Measurements from ENCODE around the gene GNA12.

GRCh38 chr7:2732388-2732787 is 111.7 kb downstream of the GNA12 start:
- TF ChIP-seq SP1 (IDR thresholded peaks at IDR 0.05) (no peak), FOXA1 (IDR thresholded peaks at IDR 0.05) (no peak), EGR1 (IDR thresholded peaks at IDR 0.05; ENCODE audit: low read depth in 2 of 2) (no peak), GABPA (IDR thresholded peaks at IDR 0.05 in 1 of 2, conservative IDR thresholded peaks at IDR 0.05 in 1 of 2) (no peak), YY1 (IDR thresholded peaks at IDR 0.05) (no peak), TAF1 (conservative IDR thresholded peaks at IDR 0.05) (no peak), NR2F2 (IDR thresholded peaks at IDR 0.05) (no peak), HNF4A (conservative IDR thresholded peaks at IDR 0.05) (no peak), RAD21 (IDR thresholded peaks at IDR 0.05) (no peak)
- TF ChIP-seq, protein P1, sequence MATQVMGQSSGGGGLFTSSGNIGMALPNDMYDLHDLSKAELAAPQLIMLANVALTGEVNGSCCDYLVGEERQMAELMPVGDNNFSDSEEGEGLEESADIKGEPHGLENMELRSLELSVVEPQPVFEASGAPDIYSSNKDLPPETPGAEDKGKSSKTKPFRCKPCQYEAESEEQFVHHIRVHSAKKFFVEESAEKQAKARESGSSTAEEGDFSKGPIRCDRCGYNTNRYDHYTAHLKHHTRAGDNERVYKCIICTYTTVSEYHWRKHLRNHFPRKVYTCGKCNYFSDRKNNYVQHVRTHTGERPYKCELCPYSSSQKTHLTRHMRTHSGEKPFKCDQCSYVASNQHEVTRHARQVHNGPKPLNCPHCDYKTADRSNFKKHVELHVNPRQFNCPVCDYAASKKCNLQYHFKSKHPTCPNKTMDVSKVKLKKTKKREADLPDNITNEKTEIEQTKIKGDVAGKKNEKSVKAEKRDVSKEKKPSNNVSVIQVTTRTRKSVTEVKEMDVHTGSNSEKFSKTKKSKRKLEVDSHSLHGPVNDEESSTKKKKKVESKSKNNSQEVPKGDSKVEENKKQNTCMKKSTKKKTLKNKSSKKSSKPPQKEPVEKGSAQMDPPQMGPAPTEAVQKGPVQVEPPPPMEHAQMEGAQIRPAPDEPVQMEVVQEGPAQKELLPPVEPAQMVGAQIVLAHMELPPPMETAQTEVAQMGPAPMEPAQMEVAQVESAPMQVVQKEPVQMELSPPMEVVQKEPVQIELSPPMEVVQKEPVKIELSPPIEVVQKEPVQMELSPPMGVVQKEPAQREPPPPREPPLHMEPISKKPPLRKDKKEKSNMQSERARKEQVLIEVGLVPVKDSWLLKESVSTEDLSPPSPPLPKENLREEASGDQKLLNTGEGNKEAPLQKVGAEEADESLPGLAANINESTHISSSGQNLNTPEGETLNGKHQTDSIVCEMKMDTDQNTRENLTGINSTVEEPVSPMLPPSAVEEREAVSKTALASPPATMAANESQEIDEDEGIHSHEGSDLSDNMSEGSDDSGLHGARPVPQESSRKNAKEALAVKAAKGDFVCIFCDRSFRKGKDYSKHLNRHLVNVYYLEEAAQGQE (IDR thresholded peaks at IDR 0.05) = no peak
- TF ChIP-seq, protein P2, sequence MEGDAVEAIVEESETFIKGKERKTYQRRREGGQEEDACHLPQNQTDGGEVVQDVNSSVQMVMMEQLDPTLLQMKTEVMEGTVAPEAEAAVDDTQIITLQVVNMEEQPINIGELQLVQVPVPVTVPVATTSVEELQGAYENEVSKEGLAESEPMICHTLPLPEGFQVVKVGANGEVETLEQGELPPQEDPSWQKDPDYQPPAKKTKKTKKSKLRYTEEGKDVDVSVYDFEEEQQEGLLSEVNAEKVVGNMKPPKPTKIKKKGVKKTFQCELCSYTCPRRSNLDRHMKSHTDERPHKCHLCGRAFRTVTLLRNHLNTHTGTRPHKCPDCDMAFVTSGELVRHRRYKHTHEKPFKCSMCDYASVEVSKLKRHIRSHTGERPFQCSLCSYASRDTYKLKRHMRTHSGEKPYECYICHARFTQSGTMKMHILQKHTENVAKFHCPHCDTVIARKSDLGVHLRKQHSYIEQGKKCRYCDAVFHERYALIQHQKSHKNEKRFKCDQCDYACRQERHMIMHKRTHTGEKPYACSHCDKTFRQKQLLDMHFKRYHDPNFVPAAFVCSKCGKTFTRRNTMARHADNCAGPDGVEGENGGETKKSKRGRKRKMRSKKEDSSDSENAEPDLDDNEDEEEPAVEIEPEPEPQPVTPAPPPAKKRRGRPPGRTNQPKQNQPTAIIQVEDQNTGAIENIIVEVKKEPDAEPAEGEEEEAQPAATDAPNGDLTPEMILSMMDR (IDR thresholded peaks at IDR 0.05; ENCODE audit: low read depth, low read length, missing input control) = no peak
- TF ChIP-seq, protein P3, sequence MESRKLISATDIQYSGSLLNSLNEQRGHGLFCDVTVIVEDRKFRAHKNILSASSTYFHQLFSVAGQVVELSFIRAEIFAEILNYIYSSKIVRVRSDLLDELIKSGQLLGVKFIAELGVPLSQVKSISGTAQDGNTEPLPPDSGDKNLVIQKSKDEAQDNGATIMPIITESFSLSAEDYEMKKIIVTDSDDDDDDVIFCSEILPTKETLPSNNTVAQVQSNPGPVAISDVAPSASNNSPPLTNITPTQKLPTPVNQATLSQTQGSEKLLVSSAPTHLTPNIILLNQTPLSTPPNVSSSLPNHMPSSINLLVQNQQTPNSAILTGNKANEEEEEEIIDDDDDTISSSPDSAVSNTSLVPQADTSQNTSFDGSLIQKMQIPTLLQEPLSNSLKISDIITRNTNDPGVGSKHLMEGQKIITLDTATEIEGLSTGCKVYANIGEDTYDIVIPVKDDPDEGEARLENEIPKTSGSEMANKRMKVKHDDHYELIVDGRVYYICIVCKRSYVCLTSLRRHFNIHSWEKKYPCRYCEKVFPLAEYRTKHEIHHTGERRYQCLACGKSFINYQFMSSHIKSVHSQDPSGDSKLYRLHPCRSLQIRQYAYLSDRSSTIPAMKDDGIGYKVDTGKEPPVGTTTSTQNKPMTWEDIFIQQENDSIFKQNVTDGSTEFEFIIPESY (IDR thresholded peaks at IDR 0.05) = no peak

Data from liver (tissue), 3 donors.